Skeletal muscle satellite cell (primary cell): Measurements from ENCODE around the gene TLX3. TPM values are rescaled to one million over a fixed set of nuclear protein-coding genes. Genes with fewer than 3 reads are reported as not detected.

Source experiments
- H3K27me3 ChIP-seq: 2 replicates; pipeline ENCODE4 v1.7.0; 2013; ENCODE audit warnings: low read length; ENCODE audit not compliant: control insufficient read depth, insufficient read depth
- H3K36me3 ChIP-seq: 2 replicates; pipeline ENCODE4 v1.7.0; 2013; ENCODE audit warnings: mild to moderate bottlenecking, control low read depth, low read length; ENCODE audit not compliant: insufficient read depth
- H3K4me1 ChIP-seq: 2 replicates; pipeline ENCODE4 v1.7.0; 2013; ENCODE audit warnings: low read length; ENCODE audit not compliant: control insufficient read depth, insufficient read depth
- H3K4me2 ChIP-seq: 2 replicates; pipeline ENCODE4 v1.7.0; 2013; ENCODE audit warnings: mild to moderate bottlenecking, low read length
- H3K4me3 ChIP-seq: 2 replicates; pipeline ENCODE4 v1.7.0; 2013; ENCODE audit warnings: low read length
- H3K9ac ChIP-seq: 2 replicates; pipeline ENCODE4 v1.7.0; 2013; ENCODE audit warnings: mild to moderate bottlenecking, low read depth, low read length, moderate library complexity
- H3K9me3 ChIP-seq: replicated peaks from 2 replicates; pipeline ENCODE4 v1.7.0; 2013; ENCODE audit warnings: mild to moderate bottlenecking, control low read depth, low read length
- total RNA-seq: library from RNA; depleted of rRNA; stranded (reverse); fragments of >200 nt; gene quantifications from 2 replicates; pipeline ENCODE4 v1.2.3, GENCODE V29; 2012; rRNA removed

Gene TLX3
- not detected in 2 replicates for total RNA-seq

GRCh38 chr5:171308453-171309275 lies at the start of gene TLX3:
TLX3 (plus strand) TSS chr5:171309248; CDS start chr5:171309366, 118 bp downstream.
- Histone ChIP-seq H3K36me3 (no peaks in the 10 kb centered on the region), H3K4me3 (no peak within 1 kb of the TSS), H3K27me3 (peaks cover 88% of the 10 kb centered on the region), H3K4me1 (peaks cover 17% of the 10 kb centered on the region), H3K9me3 (no peaks in the 10 kb centered on the region), H3K4me2 (peak within 1 kb of the TSS; percentile 47), H3K9ac (no peak within 1 kb of the TSS)

GRCh38 chr5:171261361-171261760 lies 47.7 kb upstream of the TLX3 start:
- Histone ChIP-seq H3K4me3 (no peak overlapping the region), H3K27me3 (no peaks in the 10 kb centered on the region), H3K4me2 (no peak overlapping the region), H3K4me1 (no peaks in the 10 kb centered on the region), H3K9me3 (no peaks in the 10 kb centered on the region), H3K9ac (no peak overlapping the region), H3K36me3 (no peaks in the 10 kb centered on the region)

GRCh38 chr5:171261904-171262303 lies 47.1 kb upstream of the TLX3 start:
- Histone ChIP-seq H3K36me3 (no peaks in the 10 kb centered on the region), H3K27me3 (no peaks in the 10 kb centered on the region), H3K9me3 (no peaks in the 10 kb centered on the region), H3K4me2 (no peak overlapping the region), H3K4me3 (no peak overlapping the region), H3K4me1 (no peaks in the 10 kb centered on the region), H3K9ac (no peak overlapping the region)

- Histone ChIP-seq H3K27me3 (no peaks in the 10 kb centered on the region), H3K36me3 (no peaks in the 10 kb centered on the region), H3K4me3 (no peak overlapping the region), H3K4me1 (no peaks in the 10 kb centered on the region), H3K9me3 (no peaks in the 10 kb centered on the region), H3K4me2 (no peak overlapping the region), H3K9ac (no peak overlapping the region)
Measured at GRCh38 chr5:171263181-171263580, 45.9 kb upstream of the TLX3 start.

GRCh38 chr5:171264843-171265242 lies 44.2 kb upstream of the TLX3 start:
- Histone ChIP-seq H3K4me2 (no peak overlapping the region), H3K27me3 (no peaks in the 10 kb centered on the region), H3K4me1 (peaks cover 5% of the 10 kb centered on the region), H3K36me3 (no peaks in the 10 kb centered on the region), H3K4me3 (no peak overlapping the region), H3K9me3 (no peaks in the 10 kb centered on the region), H3K9ac (no peak overlapping the region)

- no peaks in the 10 kb centered on the region for H3K9me3 ChIP-seq
- H3K4me3 ChIP-seq = no peak overlapping the region
- peak overlapping the region; percentile 19 for H3K4me2 ChIP-seq
- no peaks in the 10 kb centered on the region for H3K27me3 ChIP-seq
- H3K9ac ChIP-seq = no peak overlapping the region
- H3K4me1 ChIP-seq = peaks cover 10% of the 10 kb centered on the region
- no peaks in the 10 kb centered on the region for H3K36me3 ChIP-seq
Measured at GRCh38 chr5:171268700-171269620, 40.1 kb upstream of the TLX3 start.

- no peak overlapping the region for H3K9ac ChIP-seq
- no peaks in the 10 kb centered on the region for H3K27me3 ChIP-seq
- no peak overlapping the region for H3K4me3 ChIP-seq
- peak overlapping the region; percentile 19 for H3K4me2 ChIP-seq
- peaks cover 10% of the 10 kb centered on the region for H3K4me1 ChIP-seq
- H3K36me3 ChIP-seq = no peaks in the 10 kb centered on the region
- no peaks in the 10 kb centered on the region for H3K9me3 ChIP-seq
Measured at GRCh38 chr5:171269717-171270116, 39.3 kb upstream of the TLX3 start.

GRCh38 chr5:171270136-171270535 lies 38.9 kb upstream of the TLX3 start:
- H3K4me3 ChIP-seq = no peak overlapping the region
- peaks cover 10% of the 10 kb centered on the region for H3K4me1 ChIP-seq
- H3K9ac ChIP-seq = no peak overlapping the region
- no peak overlapping the region for H3K4me2 ChIP-seq
- no peaks in the 10 kb centered on the region for H3K9me3 ChIP-seq
- H3K27me3 ChIP-seq = no peaks in the 10 kb centered on the region
- H3K36me3 ChIP-seq = no peaks in the 10 kb centered on the region

- Histone ChIP-seq H3K4me2 (no peak overlapping the region), H3K36me3 (no peaks in the 10 kb centered on the region), H3K9ac (no peak overlapping the region), H3K4me3 (no peak overlapping the region), H3K27me3 (no peaks in the 10 kb centered on the region), H3K4me1 (peaks cover 10% of the 10 kb centered on the region), H3K9me3 (no peaks in the 10 kb centered on the region)
Measured at GRCh38 chr5:171271798-171272197, 37.2 kb upstream of the TLX3 start.

GRCh38 chr5:171272996-171273970 lies 35.8 kb upstream of the TLX3 start:
- H3K9me3 ChIP-seq = no peaks in the 10 kb centered on the region
- H3K36me3 ChIP-seq = no peaks in the 10 kb centered on the region
- H3K27me3 ChIP-seq = no peaks in the 10 kb centered on the region
- peaks cover 10% of the 10 kb centered on the region for H3K4me1 ChIP-seq
- H3K4me3 ChIP-seq = no peak overlapping the region
- no peak overlapping the region for H3K9ac ChIP-seq
- H3K4me2 ChIP-seq = no peak overlapping the region
